ENCODE results near the gene MCF2L. TPM values are rescaled to one million over a fixed set of nuclear protein-coding genes. Genes with fewer than 3 reads are reported as not detected.

MCF2L gene
- total RNA-seq, 1 experiment from 2014 or later = not detected

GRCh38 chr13:113083022-113083373, 114.0 kb downstream of the MCF2L start:
- no peaks in the 10 kb centered on the region; the same call in 1 of the 2 replicates for H3K9me3 ChIP-seq (ENCODE audit: low read length)
- no peaks in the 10 kb centered on the region for H3K4me1 ChIP-seq (ENCODE audit: low read length)
- H3K9me2 ChIP-seq (replicated peaks; ENCODE audit: insufficient read depth, low read length) = no peaks in the 10 kb centered on the region
- H3K9ac ChIP-seq (ENCODE audit: low read length) = no peak overlapping the region
- H3K27me3 ChIP-seq (ENCODE audit: low read length) = no peaks in the 10 kb centered on the region
- no peak overlapping the region for H3K4me3 ChIP-seq (ENCODE audit: low read length)
- no peak overlapping the region for H2AFZ ChIP-seq (ENCODE audit: low read length)
- no peaks in the 10 kb centered on the region for H3K36me3 ChIP-seq (ENCODE audit: insufficient read depth, low read length)
- no peak overlapping the region for H3K4me2 ChIP-seq (ENCODE audit: low read depth, low read length, poor library complexity, severe bottlenecking)
- no peaks in the 10 kb centered on the region for H3K79me2 ChIP-seq (ENCODE audit: low read length)
- no peaks in the 10 kb centered on the region for H4K20me1 ChIP-seq (ENCODE audit: insufficient read depth, low read depth, low read length)
- H3K27ac ChIP-seq (ENCODE audit: low read length) = no peak overlapping the region
- DNase-seq = no peak

- no peaks in the 10 kb centered on the region for H3K4me1 ChIP-seq (ENCODE audit: low read length)
- H3K4me2 ChIP-seq (ENCODE audit: low read depth, low read length, poor library complexity, severe bottlenecking) = no peak overlapping the region
- no peaks in the 10 kb centered on the region; the same call in 1 of the 2 replicates for H3K9me3 ChIP-seq (ENCODE audit: low read length)
- no peak for DNase-seq
- no peak overlapping the region for H2AFZ ChIP-seq (ENCODE audit: low read length)
- no peaks in the 10 kb centered on the region for H3K79me2 ChIP-seq (ENCODE audit: low read length)
- no peak overlapping the region for H3K9ac ChIP-seq (ENCODE audit: low read length)
- H3K36me3 ChIP-seq (ENCODE audit: insufficient read depth, low read length) = no peaks in the 10 kb centered on the region
- H3K27ac ChIP-seq (ENCODE audit: low read length) = no peak overlapping the region
- H3K27me3 ChIP-seq (ENCODE audit: low read length) = no peaks in the 10 kb centered on the region
- no peaks in the 10 kb centered on the region for H4K20me1 ChIP-seq (ENCODE audit: insufficient read depth, low read depth, low read length)
- no peaks in the 10 kb centered on the region for H3K9me2 ChIP-seq (replicated peaks; ENCODE audit: insufficient read depth, low read length)
- H3K4me3 ChIP-seq (ENCODE audit: low read length) = no peak overlapping the region
These were observed 114.5 kb downstream of the MCF2L start for GRCh38 chr13:113083402-113084061.

GRCh38 chr13:113084094-113084942, 115.3 kb downstream of the MCF2L start:
- Histone ChIP-seq H3K79me2 (ENCODE audit: low read length) (no peaks in the 10 kb centered on the region), H3K27ac (ENCODE audit: low read length) (no peak overlapping the region), H3K4me1 (ENCODE audit: low read length) (no peaks in the 10 kb centered on the region), H3K9me3 (ENCODE audit: low read length) (no peaks in the 10 kb centered on the region; the same call in 1 of the 2 replicates), H3K27me3 (ENCODE audit: low read length) (no peaks in the 10 kb centered on the region), H3K4me3 (ENCODE audit: low read length) (no peak overlapping the region), H3K9ac (ENCODE audit: low read length) (no peak overlapping the region), H3K4me2 (ENCODE audit: low read depth, low read length, poor library complexity, severe bottlenecking) (no peak overlapping the region), H3K9me2 (replicated peaks; ENCODE audit: insufficient read depth, low read length) (no peaks in the 10 kb centered on the region), H3K36me3 (ENCODE audit: insufficient read depth, low read length) (no peaks in the 10 kb centered on the region), H2AFZ (ENCODE audit: low read length) (no peak overlapping the region), H4K20me1 (ENCODE audit: insufficient read depth, low read depth, low read length) (no peaks in the 10 kb centered on the region)
- DNase-seq = no peak

DNA sequence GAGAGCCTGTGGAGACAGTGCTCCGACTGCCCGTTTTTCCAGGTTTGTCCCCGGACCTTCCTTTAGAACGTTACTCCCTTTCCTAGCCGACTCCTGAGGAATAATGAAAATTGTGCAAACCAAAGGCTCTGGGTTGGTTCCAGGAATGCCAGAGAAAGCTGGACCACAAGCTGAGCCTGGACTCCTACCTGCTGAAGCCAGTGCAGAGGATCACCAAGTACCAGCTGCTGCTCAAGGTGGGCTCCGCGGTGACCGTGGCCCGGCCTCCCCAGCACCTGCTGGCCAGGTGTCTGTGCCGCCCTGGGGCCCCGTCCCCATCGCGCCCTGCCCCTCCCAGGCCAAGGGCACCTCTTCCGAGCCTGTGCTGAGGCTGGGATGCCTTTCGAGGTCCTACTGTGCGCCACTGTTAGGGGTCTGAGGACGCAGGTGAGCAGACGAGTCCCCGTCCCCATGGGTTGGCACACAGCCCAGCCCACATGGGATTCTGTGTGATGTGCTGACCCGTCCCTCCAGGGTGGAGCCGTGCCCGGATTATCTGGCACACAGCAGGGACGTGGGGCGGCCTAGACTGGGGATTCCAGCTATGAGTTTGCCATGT, 116.0 kb downstream of the MCF2L start:
- H3K9me3 ChIP-seq (ENCODE audit: low read length) = no peaks in the 10 kb centered on the region; the same call in 1 of the 2 replicates
- H3K79me2 ChIP-seq (ENCODE audit: low read length) = no peaks in the 10 kb centered on the region
- H3K4me1 ChIP-seq (ENCODE audit: low read length) = no peaks in the 10 kb centered on the region
- no peaks in the 10 kb centered on the region for H3K27me3 ChIP-seq (ENCODE audit: low read length)
- no peak overlapping the region for H3K4me2 ChIP-seq (ENCODE audit: low read depth, low read length, poor library complexity, severe bottlenecking)
- H4K20me1 ChIP-seq (ENCODE audit: insufficient read depth, low read depth, low read length) = no peaks in the 10 kb centered on the region
- no peak for DNase-seq
- no peak overlapping the region for H2AFZ ChIP-seq (ENCODE audit: low read length)
- H3K27ac ChIP-seq (ENCODE audit: low read length) = no peak overlapping the region
- no peak overlapping the region for H3K9ac ChIP-seq (ENCODE audit: low read length)
- H3K36me3 ChIP-seq (ENCODE audit: insufficient read depth, low read length) = no peaks in the 10 kb centered on the region
- H3K9me2 ChIP-seq (replicated peaks; ENCODE audit: insufficient read depth, low read length) = no peaks in the 10 kb centered on the region
- H3K4me3 ChIP-seq (ENCODE audit: low read length) = no peak overlapping the region

DNA sequence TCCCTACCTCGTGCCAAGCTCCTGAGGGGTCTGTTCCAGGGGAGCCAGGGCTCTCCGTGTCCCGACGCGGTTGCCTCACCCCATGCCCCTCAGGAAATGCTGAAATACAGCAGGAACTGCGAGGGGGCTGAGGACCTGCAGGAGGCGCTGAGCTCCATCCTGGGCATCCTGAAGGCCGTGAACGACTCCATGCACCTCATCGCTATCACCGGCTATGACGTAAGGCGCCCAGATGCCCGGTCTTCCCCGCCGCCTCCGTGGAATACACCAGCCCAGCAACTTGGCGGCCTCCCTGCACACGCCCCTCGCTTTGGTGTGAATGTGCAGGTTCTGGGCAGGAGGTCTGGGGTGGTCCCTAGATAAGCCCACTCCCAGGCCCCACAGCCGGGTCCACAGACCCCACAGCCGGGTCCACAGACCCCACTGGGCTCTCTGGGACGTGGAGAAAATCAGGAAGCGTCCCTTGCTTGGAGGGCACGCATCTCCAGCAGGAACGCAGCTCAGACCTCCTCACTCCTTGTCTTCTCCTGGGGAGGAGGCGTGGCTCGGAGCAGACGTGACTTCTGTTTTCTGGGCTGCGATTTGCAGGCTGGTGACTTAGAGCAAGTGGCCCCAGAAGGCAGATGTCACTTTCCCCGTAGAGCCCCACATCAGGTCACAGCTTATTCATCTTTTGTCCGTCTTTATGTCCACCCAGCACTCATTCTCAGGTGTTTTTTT, 117.2 kb downstream of the MCF2L start:
- no peak overlapping the region for H3K4me3 ChIP-seq (ENCODE audit: low read length)

DNA sequence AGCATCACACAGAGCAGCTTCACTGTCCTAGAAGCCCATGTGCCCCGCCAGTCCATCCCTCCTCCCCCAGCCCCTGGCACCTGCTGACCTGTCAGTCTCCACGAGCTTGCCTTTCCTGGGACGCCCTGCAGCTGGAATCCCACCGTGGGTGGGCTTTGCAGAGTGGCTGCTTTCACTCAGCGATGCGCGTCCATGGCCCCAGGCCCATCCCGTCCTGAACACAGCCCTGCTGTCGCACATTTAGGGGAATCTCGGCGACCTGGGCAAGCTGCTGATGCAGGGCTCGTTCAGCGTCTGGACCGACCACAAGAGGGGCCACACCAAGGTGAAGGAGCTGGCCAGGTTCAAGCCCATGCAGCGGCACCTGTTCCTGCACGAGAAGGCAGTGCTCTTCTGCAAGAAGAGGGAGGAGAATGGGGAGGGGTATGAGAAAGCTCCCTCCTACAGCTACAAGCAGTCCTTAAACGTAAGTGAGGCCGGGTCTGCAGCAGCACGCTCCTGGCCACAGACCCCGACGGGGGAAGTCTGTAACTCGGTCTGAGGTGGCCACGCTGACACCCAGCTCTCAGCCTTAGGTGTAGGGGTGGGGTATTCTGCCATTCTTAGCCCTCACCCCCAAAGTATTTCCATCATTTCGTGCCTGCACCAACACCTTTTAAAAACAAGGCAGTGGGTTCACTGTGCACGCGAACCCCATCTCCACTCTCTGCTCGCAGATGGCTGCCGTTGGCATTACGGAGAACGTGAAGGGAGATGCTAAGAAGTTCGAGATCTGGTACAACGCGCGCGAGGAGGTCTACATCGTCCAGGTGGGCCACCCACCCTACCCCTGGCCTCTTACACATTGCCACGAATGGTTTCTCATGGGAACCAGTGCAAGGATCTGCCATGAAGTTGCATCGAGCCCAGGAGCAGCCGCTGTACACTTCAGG, 118.2 kb downstream of the MCF2L start:
- no peak overlapping the region for H2AFZ ChIP-seq (ENCODE audit: low read length)
- H3K36me3 ChIP-seq (ENCODE audit: insufficient read depth, low read length) = no peaks in the 10 kb centered on the region
- no peaks in the 10 kb centered on the region for H3K4me1 ChIP-seq (ENCODE audit: low read length)
- no peaks in the 10 kb centered on the region; the same call in 1 of the 2 replicates for H3K9me3 ChIP-seq (ENCODE audit: low read length)
- no peaks in the 10 kb centered on the region for H3K27me3 ChIP-seq (ENCODE audit: low read length)
- H3K9ac ChIP-seq (ENCODE audit: low read length) = no peak overlapping the region
- H3K4me3 ChIP-seq (ENCODE audit: low read length) = no peak overlapping the region
- no peak for DNase-seq
- H4K20me1 ChIP-seq (ENCODE audit: insufficient read depth, low read depth, low read length) = no peaks in the 10 kb centered on the region
- H3K79me2 ChIP-seq (ENCODE audit: low read length) = no peaks in the 10 kb centered on the region
- no peak overlapping the region for H3K27ac ChIP-seq (ENCODE audit: low read length)
- no peak overlapping the region for H3K4me2 ChIP-seq (ENCODE audit: low read depth, low read length, poor library complexity, severe bottlenecking)
- no peaks in the 10 kb centered on the region for H3K9me2 ChIP-seq (replicated peaks; ENCODE audit: insufficient read depth, low read length)

More for the DNA sequence above, 117.2 kb downstream of the MCF2L start:
- no peaks in the 10 kb centered on the region for H3K9me2 ChIP-seq (replicated peaks; ENCODE audit: insufficient read depth, low read length)
- no peaks in the 10 kb centered on the region for H4K20me1 ChIP-seq (ENCODE audit: insufficient read depth, low read depth, low read length)
- no peaks in the 10 kb centered on the region for H3K4me1 ChIP-seq (ENCODE audit: low read length)
- no peak overlapping the region for H3K27ac ChIP-seq (ENCODE audit: low read length)
- no peaks in the 10 kb centered on the region; the same call in 1 of the 2 replicates for H3K9me3 ChIP-seq (ENCODE audit: low read length)
- no peaks in the 10 kb centered on the region for H3K27me3 ChIP-seq (ENCODE audit: low read length)
- H3K79me2 ChIP-seq (ENCODE audit: low read length) = no peaks in the 10 kb centered on the region
- H3K4me2 ChIP-seq (ENCODE audit: low read depth, low read length, poor library complexity, severe bottlenecking) = no peak overlapping the region
- DNase-seq = no peak
- H3K9ac ChIP-seq (ENCODE audit: low read length) = no peak overlapping the region
- no peaks in the 10 kb centered on the region for H3K36me3 ChIP-seq (ENCODE audit: insufficient read depth, low read length)
- H2AFZ ChIP-seq (ENCODE audit: low read length) = no peak overlapping the region

DNA sequence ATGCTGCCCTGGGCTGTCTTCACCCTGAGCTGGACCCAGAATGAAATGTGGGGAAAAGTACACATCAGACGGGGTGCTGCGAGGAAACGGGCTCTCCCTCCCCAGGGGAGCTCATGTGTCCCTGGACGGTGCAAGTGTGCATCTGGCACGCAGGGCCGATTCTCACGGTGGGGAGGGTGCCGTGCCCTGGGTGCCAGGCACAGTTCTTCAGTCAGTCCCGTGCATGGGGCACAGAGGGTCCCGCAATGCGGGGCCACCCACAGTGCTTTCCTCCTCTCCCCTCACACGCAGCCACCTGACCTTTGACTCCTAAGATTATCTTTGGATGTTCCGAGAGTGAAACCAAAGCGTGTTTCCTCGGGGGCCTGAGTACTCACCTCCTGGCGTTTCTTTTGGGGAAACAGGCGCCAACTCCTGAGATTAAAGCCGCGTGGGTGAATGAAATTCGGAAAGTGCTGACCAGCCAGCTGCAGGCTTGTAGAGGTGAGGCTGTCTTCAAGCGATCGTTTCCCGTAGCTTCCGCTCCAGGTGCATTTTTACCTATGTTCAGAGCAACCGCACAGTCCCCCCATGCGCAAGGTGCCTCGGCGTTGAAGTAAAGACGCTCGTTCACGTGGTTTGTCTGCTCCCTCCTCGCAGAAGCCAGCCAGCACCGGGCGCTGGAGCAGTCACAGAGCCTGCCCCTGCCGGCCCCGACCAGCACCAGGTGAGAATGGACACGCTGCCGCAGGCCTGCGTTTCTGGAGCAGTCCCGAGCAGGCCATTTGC, 119.1 kb downstream of the MCF2L start:
- no peak overlapping the region for H3K4me3 ChIP-seq (ENCODE audit: low read length)
- no peaks in the 10 kb centered on the region; the same call in 1 of the 2 replicates for H3K9me3 ChIP-seq (ENCODE audit: low read length)
- no peaks in the 10 kb centered on the region for H3K79me2 ChIP-seq (ENCODE audit: low read length)
- H3K4me2 ChIP-seq (ENCODE audit: low read depth, low read length, poor library complexity, severe bottlenecking) = no peak overlapping the region
- H4K20me1 ChIP-seq (ENCODE audit: insufficient read depth, low read depth, low read length) = no peaks in the 10 kb centered on the region
- DNase-seq = no peak
- H2AFZ ChIP-seq (ENCODE audit: low read length) = no peak overlapping the region
- H3K9me2 ChIP-seq (replicated peaks; ENCODE audit: insufficient read depth, low read length) = no peaks in the 10 kb centered on the region
- no peak overlapping the region for H3K27ac ChIP-seq (ENCODE audit: low read length)
- H3K4me1 ChIP-seq (ENCODE audit: low read length) = no peaks in the 10 kb centered on the region
- H3K36me3 ChIP-seq (ENCODE audit: insufficient read depth, low read length) = no peaks in the 10 kb centered on the region
- no peak overlapping the region for H3K9ac ChIP-seq (ENCODE audit: low read length)
- no peaks in the 10 kb centered on the region for H3K27me3 ChIP-seq (ENCODE audit: low read length)

All from Karpas-422 (cell line).